ENCODE data around the gene COA3.

DNA sequence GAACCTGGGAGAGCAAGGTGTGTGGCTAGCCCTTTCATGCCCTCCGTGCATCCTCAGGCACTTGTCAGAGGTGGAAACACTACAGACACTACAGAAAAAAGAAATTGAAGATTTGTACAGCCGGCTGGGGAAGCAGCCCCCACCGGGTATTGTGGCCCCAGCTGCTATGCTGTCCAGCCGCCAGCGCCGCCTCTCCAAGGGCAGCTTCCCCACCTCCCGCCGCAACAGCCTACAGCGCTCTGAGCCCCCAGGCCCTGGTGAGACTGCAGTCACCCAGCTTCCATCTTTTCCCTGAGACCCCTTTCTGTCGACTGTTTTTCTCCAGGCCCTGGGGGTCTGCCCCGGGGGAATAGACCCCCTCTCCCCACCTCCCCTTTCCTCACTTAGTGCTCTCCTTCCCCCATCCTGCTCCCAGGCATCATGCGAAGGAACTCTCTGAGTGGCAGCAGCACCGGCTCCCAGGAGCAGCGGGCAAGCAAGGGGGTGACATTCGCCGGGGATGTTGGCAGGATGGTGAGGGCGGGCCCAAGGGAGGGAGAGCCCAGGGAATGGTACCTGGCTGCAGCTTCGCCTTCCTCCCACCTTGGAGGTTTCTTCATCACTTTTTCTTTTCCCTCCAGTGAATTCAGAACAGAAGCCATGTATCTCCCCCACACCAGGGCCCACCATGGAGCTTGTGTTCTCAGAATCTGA lies 2.3 kb downstream of the COA3 start:
- TF ChIP-seq POLR2AphosphoS5 (IDR thresholded peaks at IDR 0.05; ENCODE audit: low read depth, low read length): no peak
- TF ChIP-seq TAF1 (IDR thresholded peaks at IDR 0.05; ENCODE audit: low read depth, low read length): no peak
- TF ChIP-seq POLR2A (IDR thresholded peaks at IDR 0.05; ENCODE audit: low read depth, low read length): no peak
- no peak for TF ChIP-seq SPI1 (IDR thresholded peaks at IDR 0.05; ENCODE audit: low read depth, low read length)

Data from GM12891 (cell line).